ENCODE data around the gene MYH9.

MYH9 gene

GRCh38 chr22:36332623-36333332, 55.0 kb downstream of the MYH9 start:
- no peak for TF ChIP-seq CTCF (IDR thresholded peaks at IDR 0.05; ENCODE audit: low read depth, low read length)
- DNase-seq (ENCODE audit: extremely low read depth, low read depth), result no peak

- TF ChIP-seq CTCF (IDR thresholded peaks at IDR 0.05; ENCODE audit: low read depth, low read length), result no peak
- no peak for DNase-seq (ENCODE audit: extremely low read depth, low read depth)
These were observed 55.7 kb downstream of the MYH9 start for GRCh38 chr22:36331912-36332622.

- no peak for DNase-seq (ENCODE audit: extremely low read depth, low read depth)
- TF ChIP-seq CTCF (IDR thresholded peaks at IDR 0.05; ENCODE audit: low read depth, low read length), result no peak
These were observed 56.4 kb downstream of the MYH9 start for GRCh38 chr22:36331306-36331911.

DNA sequence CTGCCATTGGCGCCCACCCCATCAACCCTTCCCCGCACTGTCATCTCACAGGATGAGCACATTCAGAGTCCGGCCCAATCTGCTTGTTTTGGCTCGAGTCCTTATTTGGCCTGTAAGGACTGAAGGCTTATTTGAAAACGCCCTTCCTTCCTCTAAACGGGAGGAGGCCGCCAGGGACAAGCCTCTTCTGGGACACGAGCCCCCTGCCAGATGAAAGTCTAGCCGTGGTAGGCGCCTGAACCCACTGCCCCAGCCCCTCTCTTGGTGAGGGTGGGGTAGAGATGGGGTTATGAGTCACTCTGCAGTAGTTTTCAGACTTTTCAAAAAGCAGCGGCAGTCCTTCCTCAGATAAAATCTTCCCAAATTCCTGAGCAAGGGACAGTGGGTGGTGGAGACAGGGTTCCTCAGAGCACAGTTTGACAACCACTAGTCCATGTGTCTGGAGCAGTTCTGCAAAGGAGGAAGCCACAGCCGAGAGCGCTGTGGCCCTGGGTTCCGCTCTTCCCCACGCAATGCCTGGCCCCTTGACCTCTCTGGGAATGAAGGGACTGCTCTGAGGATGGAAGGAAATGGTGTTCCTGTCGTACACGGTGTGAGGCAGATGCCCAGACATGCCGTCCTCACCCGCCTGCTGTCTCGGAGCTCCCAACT, 57.0 kb downstream of the MYH9 start:
- TF ChIP-seq CTCF (IDR thresholded peaks at IDR 0.05; ENCODE audit: low read depth, low read length), result no peak
- DNase-seq (ENCODE audit: extremely low read depth, low read depth), result no peak

GRCh38 chr22:36330127-36330526, 57.6 kb downstream of the MYH9 start:
- no peak for DNase-seq (ENCODE audit: extremely low read depth, low read depth)
- no peak for TF ChIP-seq CTCF (IDR thresholded peaks at IDR 0.05; ENCODE audit: low read depth, low read length)

GRCh38 chr22:36329254-36330078, 58.3 kb downstream of the MYH9 start:
- peak; percentile 79 for DNase-seq (ENCODE audit: extremely low read depth, low read depth)
- TF ChIP-seq CTCF (IDR thresholded peaks at IDR 0.05; ENCODE audit: low read depth, low read length), result no peak
